OCI-LY1 (cell line): ENCODE data around the gene PGA4.
"Not testable (repeated sequence)": the region's sequence is repeated elsewhere in the genome, so short reads cannot be mapped to it uniquely, and the experiment has no call there.

Experiments
- H2AFZ ChIP-seq: fragments of 200-600 bp; sonication (generic), shearing (Covaris generic); 2 replicates; pipeline ENCODE4 v1.6.0; 2014; ENCODE audit warnings: antibody characterized with exemption, mild to moderate bottlenecking, low read length
- H3F3A ChIP-seq: fragments of 200-600 bp; sonication (generic), shearing (Covaris generic); 2 replicates; pipeline ENCODE4 v1.6.0; 2014; ENCODE audit warnings: mild to moderate bottlenecking, antibody characterized with exemption, low read length, moderate library complexity; ENCODE audit not compliant: insufficient read depth
- H3K27ac ChIP-seq: fragments of 200-600 bp; sonication (generic); 2 replicates; pipeline ENCODE4 v1.5.1; 2014; ENCODE audit warnings: low read length, mixed run types, mild to moderate bottlenecking, low read depth; ENCODE audit not compliant: poor library complexity, severe bottlenecking
- H3K27me3 ChIP-seq: fragments of 200-600 bp; sonication (generic); 2 replicates; pipeline ENCODE4 v1.6.0; 2014; ENCODE audit warnings: antibody characterized with exemption, mild to moderate bottlenecking, low read length, moderate library complexity; ENCODE audit not compliant: insufficient read depth
- H3K36me3 ChIP-seq: fragments of 200-600 bp; sonication (generic); 2 replicates; pipeline ENCODE4 v1.6.1; 2014; ENCODE audit warnings: mild to moderate bottlenecking, antibody characterized with exemption, low read length, moderate library complexity, mixed read lengths; ENCODE audit not compliant: insufficient read depth
- H3K4me1 ChIP-seq: fragments of 200-600 bp; sonication (generic); 2 replicates; pipeline ENCODE4 v1.5.1; 2014; ENCODE audit warnings: mild to moderate bottlenecking, low read length, moderate library complexity; ENCODE audit not compliant: insufficient read depth, severe bottlenecking
- H3K4me2 ChIP-seq: fragments of 200-600 bp; sonication (generic), shearing (Covaris generic); 2 replicates; pipeline ENCODE4 v1.6.1; 2014; ENCODE audit warnings: low read length
- H3K4me3 ChIP-seq: fragments of 200-600 bp; sonication (generic); 2 replicates; pipeline ENCODE4 v1.5.1; 2014; ENCODE audit warnings: low read length, low read depth, mild to moderate bottlenecking, mixed read lengths; ENCODE audit not compliant: poor library complexity, severe bottlenecking
- H3K79me2 ChIP-seq: fragments of 200-600 bp; shearing (Covaris generic); 2 replicates; pipeline ENCODE4 v1.6.1; 2016; ENCODE audit warnings: mixed run types, low read length, mixed read lengths; ENCODE audit not compliant: insufficient read depth
- H3K9ac ChIP-seq: fragments of 200-600 bp; sonication (generic), shearing (Covaris generic); 2 replicates; pipeline ENCODE4 v1.6.1; 2014; ENCODE audit warnings: mild to moderate bottlenecking, low read length, mixed read lengths
- H3K9me2 ChIP-seq: fragments of 200-600 bp; sonication (generic), shearing (Covaris generic); 2 replicates; pipeline ENCODE4 v1.6.1; 2014; ENCODE audit warnings: low read depth, mild to moderate bottlenecking, low read length, mixed read lengths
- H3K9me3 ChIP-seq: fragments of 200-600 bp; shearing (Covaris generic); 2 replicates; pipeline ENCODE4 v1.6.1; 2014; ENCODE audit warnings: low read length, mixed read lengths
- H4K20me1 ChIP-seq: fragments of 200-600 bp; sonication (generic), shearing (Covaris generic); 2 replicates; pipeline ENCODE4 v1.6.0; 2016; ENCODE audit warnings: mild to moderate bottlenecking, low read length; ENCODE audit not compliant: insufficient read depth

Gene PGA4

DNA sequence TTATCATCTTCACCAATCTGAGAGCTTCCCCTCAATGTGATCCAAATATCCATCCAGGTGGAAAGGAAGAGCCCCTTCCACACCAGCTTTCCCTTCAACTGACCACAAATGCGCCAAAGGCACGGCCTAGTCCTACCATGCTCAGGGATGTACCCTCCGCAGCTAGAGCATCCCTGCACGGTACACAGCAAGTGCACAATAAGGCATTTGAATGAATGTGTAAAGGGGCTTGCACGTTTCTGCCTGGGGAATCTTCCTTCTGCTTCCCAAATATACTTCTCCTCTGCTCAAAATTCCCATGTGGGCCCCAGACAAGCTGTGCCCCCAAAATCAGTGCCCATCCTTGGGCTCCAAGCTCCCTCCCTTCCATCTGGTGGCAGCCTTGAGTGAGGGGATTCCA lies 3.1 kb upstream of the PGA4 start:
- H3K4me3 ChIP-seq, H3K4me2 ChIP-seq, H3K27ac ChIP-seq, H3K9me3 ChIP-seq, H3K36me3 ChIP-seq, H3K27me3 ChIP-seq, H3K79me2 ChIP-seq, H2AFZ ChIP-seq, H3K4me1 ChIP-seq, H3K9ac ChIP-seq, H3K9me2 ChIP-seq, H3F3A ChIP-seq, H4K20me1 ChIP-seq: not testable (repeated sequence)

DNA sequence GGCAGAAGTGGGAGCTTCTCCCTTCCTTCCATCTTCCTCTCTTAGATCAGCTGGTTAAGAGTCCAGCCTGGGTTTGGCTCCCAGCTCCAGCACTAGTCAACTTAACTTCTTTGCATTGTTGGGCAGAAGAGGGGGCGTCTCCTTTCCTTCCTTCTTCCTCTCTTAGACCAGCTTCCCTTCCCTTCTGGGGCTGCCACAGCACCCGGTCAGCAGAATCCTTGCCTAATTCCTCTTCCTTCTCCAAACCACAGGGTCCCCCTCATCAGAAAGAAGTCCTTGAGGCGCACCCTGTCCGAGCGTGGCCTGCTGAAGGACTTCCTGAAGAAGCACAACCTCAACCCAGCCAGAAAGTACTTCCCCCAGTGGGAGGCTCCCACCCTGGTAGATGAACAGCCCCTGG lies 545 bp downstream of the PGA4 start:
- H3K9ac ChIP-seq, H2AFZ ChIP-seq, H3K4me3 ChIP-seq, H3K4me1 ChIP-seq, H3K4me2 ChIP-seq, H3F3A ChIP-seq, H3K79me2 ChIP-seq, H3K9me3 ChIP-seq, H3K36me3 ChIP-seq, H4K20me1 ChIP-seq, H3K27ac ChIP-seq, H3K27me3 ChIP-seq, H3K9me2 ChIP-seq: not testable (repeated sequence)

DNA sequence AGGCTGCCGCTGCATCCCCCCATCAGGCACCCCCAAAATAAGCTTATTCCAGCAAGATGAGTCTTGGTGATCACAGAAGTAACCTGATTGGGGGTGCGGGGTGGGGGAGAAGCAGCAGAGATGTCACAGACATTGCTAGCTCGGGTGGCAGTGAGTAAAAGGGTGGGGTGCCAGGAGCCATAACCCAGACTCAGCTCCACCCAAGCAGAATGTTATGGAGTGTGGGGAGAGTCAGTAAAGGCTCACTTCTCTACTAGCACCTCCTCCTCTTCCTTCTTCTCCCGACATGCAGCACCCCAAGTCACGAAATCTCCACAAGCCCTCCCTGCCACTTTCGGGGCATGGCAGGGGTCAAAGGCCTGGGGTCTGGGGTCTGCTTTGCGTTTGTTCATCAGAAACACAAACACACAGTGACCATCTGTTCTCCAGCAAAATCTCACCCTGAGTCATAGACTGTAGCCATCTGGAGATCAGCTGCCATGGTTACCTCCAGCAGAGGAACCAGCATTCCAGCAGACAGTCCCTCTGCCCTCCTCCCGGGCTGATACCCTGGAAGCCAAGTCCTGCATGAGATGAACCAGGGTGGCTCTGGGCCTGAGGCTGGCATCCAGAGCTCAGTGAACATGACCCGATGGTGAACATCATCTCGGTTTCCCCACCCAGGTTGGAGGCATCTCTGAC lies 4.5 kb downstream of the PGA4 start:
- not testable (repeated sequence) for H3K9ac ChIP-seq, H3K4me3 ChIP-seq, H4K20me1 ChIP-seq, H3K27ac ChIP-seq, H3K4me2 ChIP-seq, H3F3A ChIP-seq, H3K36me3 ChIP-seq, H3K9me3 ChIP-seq, H3K4me1 ChIP-seq, H3K27me3 ChIP-seq, H2AFZ ChIP-seq, H3K79me2 ChIP-seq, H3K9me2 ChIP-seq

DNA sequence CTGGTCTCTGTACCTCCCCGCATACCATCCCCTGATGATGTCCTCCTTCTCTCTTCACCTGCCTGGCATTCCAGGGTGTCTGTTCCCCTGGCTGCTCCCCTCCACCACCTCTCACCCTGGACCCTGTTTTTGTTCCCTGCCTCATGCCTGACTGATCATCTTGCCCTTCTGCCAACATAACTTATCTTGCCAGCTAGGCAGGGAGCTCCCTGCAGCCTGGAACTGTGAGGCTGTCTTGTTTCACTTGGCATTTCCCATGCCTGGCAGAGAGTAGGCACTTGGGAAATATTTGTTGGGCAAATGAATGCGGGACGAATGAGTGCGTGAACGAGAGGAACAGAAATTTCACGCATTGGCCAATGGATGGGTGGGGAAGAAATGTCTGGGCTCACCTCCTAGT lies 7.3 kb downstream of the PGA4 start:
- H3K9me2 ChIP-seq, H3K27ac ChIP-seq, H2AFZ ChIP-seq, H3K9me3 ChIP-seq, H3K27me3 ChIP-seq, H3K4me1 ChIP-seq, H3K9ac ChIP-seq, H3K4me3 ChIP-seq, H3F3A ChIP-seq, H3K36me3 ChIP-seq, H4K20me1 ChIP-seq, H3K4me2 ChIP-seq, H3K79me2 ChIP-seq: not testable (repeated sequence)

DNA sequence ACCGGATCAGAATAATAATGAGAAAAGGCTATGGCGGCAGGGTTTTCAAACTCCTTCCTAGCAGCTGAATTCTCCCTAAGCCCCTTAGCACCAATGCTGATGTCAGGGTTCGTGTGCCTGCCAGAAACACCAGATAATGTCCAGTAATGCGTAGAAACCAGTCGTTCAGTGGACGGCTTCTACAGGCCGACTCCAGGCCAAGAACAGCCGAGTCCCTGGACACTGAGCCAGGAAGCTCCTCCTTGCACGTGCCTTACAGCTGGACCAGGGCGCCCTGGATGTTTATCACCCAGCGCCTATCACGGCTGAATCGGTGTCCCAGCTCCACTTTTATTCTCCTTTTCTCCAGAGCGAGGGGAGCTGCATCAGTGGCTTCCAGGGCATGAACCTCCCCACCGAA lies 8.9 kb downstream of the PGA4 start:
- H3K9me2 ChIP-seq, H4K20me1 ChIP-seq, H3K4me2 ChIP-seq, H3K4me3 ChIP-seq, H3K4me1 ChIP-seq, H3K9me3 ChIP-seq, H3K79me2 ChIP-seq, H3K36me3 ChIP-seq, H3K9ac ChIP-seq, H3F3A ChIP-seq, H2AFZ ChIP-seq, H3K27ac ChIP-seq, H3K27me3 ChIP-seq: not testable (repeated sequence)

DNA sequence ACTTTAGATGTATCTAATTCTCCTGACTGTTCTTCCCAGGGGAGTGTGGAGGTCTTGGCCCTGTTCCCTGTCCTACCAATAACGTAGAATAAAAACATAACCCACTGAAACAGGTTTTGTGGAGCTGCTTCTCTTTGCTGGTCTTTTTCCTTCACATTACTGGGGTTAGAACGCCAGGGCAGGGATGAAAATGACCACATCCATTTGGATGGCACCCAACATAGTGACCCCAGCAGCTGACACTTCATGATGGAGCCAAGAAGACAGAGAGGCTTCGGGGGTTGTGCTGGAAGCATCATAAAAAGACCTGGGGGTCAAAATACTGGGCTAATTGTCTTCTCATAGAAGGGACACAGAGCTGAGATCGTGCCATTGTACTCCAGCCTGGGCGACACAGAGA lies 9.4 kb downstream of the PGA4 start:
- not testable (repeated sequence) for H3K79me2 ChIP-seq, H3K9ac ChIP-seq, H3K9me2 ChIP-seq, H3K27me3 ChIP-seq, H3F3A ChIP-seq, H3K36me3 ChIP-seq, H3K27ac ChIP-seq, H3K4me2 ChIP-seq, H2AFZ ChIP-seq, H3K9me3 ChIP-seq, H3K4me3 ChIP-seq, H4K20me1 ChIP-seq, H3K4me1 ChIP-seq

DNA sequence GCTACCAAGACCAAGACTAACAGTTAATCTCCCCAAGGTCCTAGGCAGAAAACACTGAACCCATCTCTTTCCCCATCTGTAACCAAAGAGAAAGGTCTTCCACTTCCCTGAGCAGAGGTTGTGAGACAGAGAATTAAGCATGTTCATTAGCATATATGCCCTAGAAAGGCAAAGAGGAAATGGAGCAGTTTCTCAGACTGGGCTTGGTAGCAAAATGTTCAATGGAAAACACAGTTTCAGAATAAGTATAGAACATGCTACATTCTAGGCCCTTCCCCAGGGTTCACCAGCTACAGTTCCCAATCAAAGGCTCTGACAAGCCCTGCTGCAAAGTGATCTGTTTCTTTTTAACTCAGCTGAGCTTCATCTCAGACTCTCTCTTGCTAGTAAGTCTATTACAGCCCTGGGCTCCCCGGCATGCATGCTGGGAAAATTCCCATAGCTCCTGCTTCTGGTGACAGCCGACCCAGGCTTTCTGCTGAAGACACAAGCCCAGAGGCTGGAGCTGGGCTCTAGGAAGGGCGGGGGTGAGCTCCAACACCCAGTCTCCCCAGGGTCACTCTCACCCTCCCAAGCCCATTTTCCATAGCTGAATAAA lies 10.5 kb downstream of the PGA4 start:
- not testable (repeated sequence) for H3K4me1 ChIP-seq, H3K9me3 ChIP-seq, H3F3A ChIP-seq, H3K9ac ChIP-seq, H3K27ac ChIP-seq, H3K79me2 ChIP-seq, H3K9me2 ChIP-seq, H3K4me2 ChIP-seq, H3K36me3 ChIP-seq, H2AFZ ChIP-seq, H4K20me1 ChIP-seq, H3K4me3 ChIP-seq, H3K27me3 ChIP-seq

DNA sequence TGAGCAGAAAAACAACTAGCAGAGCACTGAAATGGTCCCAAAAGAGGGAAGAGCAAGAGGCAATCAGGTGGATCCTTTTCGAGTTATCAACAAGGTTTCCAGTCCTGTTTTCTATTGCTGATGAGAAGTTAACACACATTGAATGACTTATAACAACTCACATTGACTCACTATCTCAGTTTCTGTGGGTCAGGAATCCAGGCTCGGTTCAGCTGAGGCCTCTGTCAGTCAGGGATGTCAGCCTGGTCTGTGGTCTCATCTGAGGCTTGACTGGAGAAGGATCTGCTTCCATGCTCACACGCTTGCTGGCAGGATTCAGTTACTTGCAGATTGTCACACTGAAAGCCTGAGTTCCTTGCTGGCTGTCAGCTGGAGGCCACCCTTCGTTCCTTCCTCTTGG lies 15.0 kb downstream of the PGA4 start:
- H3F3A ChIP-seq, H3K27ac ChIP-seq, H2AFZ ChIP-seq, H3K4me2 ChIP-seq, H3K79me2 ChIP-seq, H4K20me1 ChIP-seq, H3K36me3 ChIP-seq, H3K27me3 ChIP-seq, H3K4me3 ChIP-seq, H3K4me1 ChIP-seq, H3K9ac ChIP-seq, H3K9me3 ChIP-seq, H3K9me2 ChIP-seq: not testable (repeated sequence)
